ENCODE measurements around the gene RPS6KA5. TPM values are rescaled to one million over a fixed set of nuclear protein-coding genes. Genes with fewer than 3 reads are reported as not detected.
"Not testable (repeated sequence)": the region's sequence is repeated elsewhere in the genome, so short reads cannot be mapped to it uniquely, and the experiment has no call there.

The RPS6KA5 gene
- total and polyA plus RNA-seq, 7 experiments from 2014 or later, result 17.7 to 43.5 (median 34.1) TPM

- no peaks in the 10 kb centered on the region for H3K9me3 ChIP-seq (ENCODE audit: control insufficient read depth in 2 of 3, low read length in 3 of 3)
- no peak overlapping the region for H3K4me3 ChIP-seq (ENCODE audit: low read length)
- peaks cover 0 to 17% (median 6%) of the 10 kb centered on the region in 7 donors for H3K4me1 Mint-ChIP-seq
- H3K27ac ChIP-seq (ENCODE audit: low read depth, low read length), result no peak overlapping the region
- DNase-seq (no peak), ATAC-seq (no peak)
- intact Hi-C loops (cut with micrococcal nuclease), result no loop called here
- H3K27me3 ChIP-seq (ENCODE audit: control insufficient read depth in 2 of 2, insufficient read depth in 2 of 2, low read length in 2 of 2), result no peaks in the 10 kb centered on the region
- ChIA-PET POLR2A (interaction anchor here (0.7 kb wide), 1 partner anchor 305 kb away, joined by 3 read pairs; no protein-coding TSS in a partner anchor), CTCF (interaction anchor here (1.5 kb wide), 1 partner anchor 60 kb away, joined by 3 read pairs; no protein-coding TSS in a partner anchor)
- no peaks in the 10 kb centered on the region for H3K4me1 ChIP-seq (ENCODE audit: control insufficient read depth in 2 of 2, insufficient read depth in 2 of 2, low read length in 2 of 2)
- peaks cover 0 to 5% (median 0%) of the 10 kb centered on the region in 3 experiments for H3K36me3 ChIP-seq (ENCODE audit: control insufficient read depth in 2 of 3, insufficient read depth in 3 of 3, low read length in 3 of 3)
- peaks cover 0 to 10% (median 1%) of the 10 kb centered on the region in 11 donors for H3K9me3 Mint-ChIP-seq
- peaks cover 14 to 63% (median 53%) of the 10 kb centered on the region in 5 donors for H3K36me3 Mint-ChIP-seq
- no peaks in the 10 kb centered on the region for H3K27me3 Mint-ChIP-seq
- no peak overlapping the region for H3K27ac Mint-ChIP-seq
- H3K4me3 Mint-ChIP-seq, result no peak overlapping the region
Measured at GRCh38 chr14:90962505-90963109, 97.8 kb downstream of the RPS6KA5 start.

- Mint-ChIP-seq H3K9me3 (peaks cover 6 to 17% (median 13%) of the 10 kb centered on the region in 11 donors), H3K4me1 (peaks cover 0 to 14% (median 4%) of the 10 kb centered on the region in 7 donors), H3K27me3 (no peaks in the 10 kb centered on the region), H3K4me3 (no peak overlapping the region), H3K27ac (no peak overlapping the region), H3K36me3 (peaks cover 12 to 72% (median 60%) of the 10 kb centered on the region in 5 donors)
- Histone ChIP-seq H3K4me1 (ENCODE audit: control insufficient read depth in 2 of 2, insufficient read depth in 2 of 2, low read length in 2 of 2) (no peaks in the 10 kb centered on the region), H3K27ac (ENCODE audit: low read depth, low read length) (no peak overlapping the region), H3K9me3 (ENCODE audit: control insufficient read depth in 2 of 3, low read length in 3 of 3) (peaks cover 0 to 4% (median 3%) of the 10 kb centered on the region in 3 experiments), H3K36me3 (ENCODE audit: control insufficient read depth in 2 of 3, insufficient read depth in 3 of 3, low read length in 3 of 3) (peaks cover 0 to 5% (median 0%) of the 10 kb centered on the region in 3 experiments), H3K27me3 (ENCODE audit: control insufficient read depth in 2 of 2, insufficient read depth in 2 of 2, low read length in 2 of 2) (no peaks in the 10 kb centered on the region), H3K4me3 (ENCODE audit: low read length) (no peak overlapping the region)
- ChIA-PET CTCF (no interaction called here), POLR2A (no interaction called here)
- no peak for DNase-seq
- intact Hi-C loops (cut with micrococcal nuclease), result no loop called here
- no peak for ATAC-seq
Measured at GRCh38 chr14:90960818-90961217, 99.6 kb downstream of the RPS6KA5 start.

- H3K36me3 ChIP-seq (ENCODE audit: control insufficient read depth in 2 of 3, insufficient read depth in 3 of 3, low read length in 3 of 3), result peaks cover 0 to 7% (median 0%) of the 10 kb centered on the region in 3 experiments
- peaks cover 0 to 7% (median 0%) of the 10 kb centered on the region in 7 donors for H3K4me1 Mint-ChIP-seq
- H3K27ac ChIP-seq (ENCODE audit: low read depth, low read length), result no peak overlapping the region
- H3K4me3 Mint-ChIP-seq, result no peak overlapping the region
- no peak overlapping the region for H3K4me3 ChIP-seq (ENCODE audit: low read length)
- no peaks in the 10 kb centered on the region for H3K27me3 ChIP-seq (ENCODE audit: control insufficient read depth in 2 of 2, insufficient read depth in 2 of 2, low read length in 2 of 2)
- ChIA-PET CTCF (no interaction called here), POLR2A (interaction anchor here (0.9 to 1.0 kb wide), 3 partner anchors 11 to 104 kb away, joined by 3 to 4 read pairs (median 4); no protein-coding TSS in a partner anchor)
- H3K4me1 ChIP-seq (ENCODE audit: control insufficient read depth in 2 of 2, insufficient read depth in 2 of 2, low read length in 2 of 2), result no peaks in the 10 kb centered on the region
- peaks cover 6 to 32% (median 24%) of the 10 kb centered on the region in 11 donors for H3K9me3 Mint-ChIP-seq
- no peak for DNase-seq
- H3K36me3 Mint-ChIP-seq, result peaks cover 8 to 75% (median 63%) of the 10 kb centered on the region in 5 donors
- H3K27ac Mint-ChIP-seq, result peak overlapping the region in 1 of 9 donors; percentile 8
- peaks cover 2 to 4% (median 3%) of the 10 kb centered on the region in 3 experiments for H3K9me3 ChIP-seq (ENCODE audit: control insufficient read depth in 2 of 3, low read length in 3 of 3)
- intact Hi-C loops (cut with micrococcal nuclease), result no loop called here
- ATAC-seq, result no peak
- H3K27me3 Mint-ChIP-seq, result no peaks in the 10 kb centered on the region
Measured at GRCh38 chr14:90959344-90959743, 101.1 kb downstream of the RPS6KA5 start.

- Mint-ChIP-seq H3K36me3 (peaks cover 13 to 83% (median 74%) of the 10 kb centered on the region in 5 donors), H3K9me3 (peaks cover 11 to 51% (median 31%) of the 10 kb centered on the region in 11 donors)
- intact Hi-C loops (cut with micrococcal nuclease), result no loop called here
Measured at GRCh38 chr14:90956273-90956672, 104.2 kb downstream of the RPS6KA5 start.

GRCh38 chr14:90953643-90954042 lies 106.8 kb downstream of the RPS6KA5 start:
- intact Hi-C loops (cut with micrococcal nuclease); H3K4me1 ChIP-seq (ENCODE audit: control insufficient read depth in 2 of 2, insufficient read depth in 2 of 2, low read length in 2 of 2); H3K27ac ChIP-seq (ENCODE audit: low read depth, low read length); H3K9me3 ChIP-seq (ENCODE audit: control insufficient read depth in 2 of 3, low read length in 3 of 3); H3K36me3 ChIP-seq (ENCODE audit: control insufficient read depth in 2 of 3, insufficient read depth in 3 of 3, low read length in 3 of 3); ATAC-seq; H3K4me1 Mint-ChIP-seq; H3K4me3 ChIP-seq (ENCODE audit: low read length); H3K27me3 ChIP-seq (ENCODE audit: control insufficient read depth in 2 of 2, insufficient read depth in 2 of 2, low read length in 2 of 2); POLR2A ChIA-PET; DNase-seq; H3K4me3 Mint-ChIP-seq; H3K27me3 Mint-ChIP-seq; H3K27ac Mint-ChIP-seq: not testable (repeated sequence)
- Mint-ChIP-seq H3K9me3 (peaks cover 4 to 51% (median 24%) of the 10 kb centered on the region in 11 donors), H3K36me3 (peaks cover 5 to 73% (median 60%) of the 10 kb centered on the region in 5 donors)
- CTCF ChIA-PET, result interaction anchor here (0.7 kb wide), 1 partner anchor 331 kb away, joined by 4 read pairs; no protein-coding TSS in a partner anchor

More at GRCh38 chr14:90956273-90956672, 104.2 kb downstream of the RPS6KA5 start:
- CTCF ChIA-PET, result no interaction called here
- Histone ChIP-seq H3K36me3 (ENCODE audit: control insufficient read depth in 2 of 3, insufficient read depth in 3 of 3, low read length in 3 of 3) (peaks cover 0 to 9% (median 0%) of the 10 kb centered on the region in 3 experiments), H3K4me1 (ENCODE audit: control insufficient read depth in 2 of 2, insufficient read depth in 2 of 2, low read length in 2 of 2) (no peaks in the 10 kb centered on the region), H3K9me3 (ENCODE audit: control insufficient read depth in 2 of 3, low read length in 3 of 3) (peaks cover 3 to 7% (median 4%) of the 10 kb centered on the region in 3 experiments), H3K27ac (ENCODE audit: low read depth, low read length) (no peak overlapping the region), H3K27me3 (ENCODE audit: control insufficient read depth in 2 of 2, insufficient read depth in 2 of 2, low read length in 2 of 2) (no peaks in the 10 kb centered on the region), H3K4me3 (ENCODE audit: low read length) (no peak overlapping the region)
- no peak for DNase-seq
- Mint-ChIP-seq H3K4me1 (peaks cover 0 to 10% (median 0%) of the 10 kb centered on the region in 7 donors), H3K27ac (no peak overlapping the region), H3K4me3 (no peak overlapping the region), H3K27me3 (no peaks in the 10 kb centered on the region)
- POLR2A ChIA-PET, result no interaction called here
- ATAC-seq, result no peak

- Mint-ChIP-seq H3K27ac (no peak overlapping the region), H3K4me3 (no peak overlapping the region)
- ATAC-seq, result no peak
Measured at GRCh38 chr14:90943367-90943766, 117.1 kb downstream of the RPS6KA5 start.

More at GRCh38 chr14:90943367-90943766, 117.1 kb downstream of the RPS6KA5 start:
- no peak for DNase-seq
- intact Hi-C loops (cut with micrococcal nuclease), result no loop called here
- Histone ChIP-seq H3K4me1 (ENCODE audit: control insufficient read depth in 2 of 2, insufficient read depth in 2 of 2, low read length in 2 of 2) (no peaks in the 10 kb centered on the region), H3K4me3 (ENCODE audit: low read length) (no peak overlapping the region), H3K27me3 (ENCODE audit: control insufficient read depth in 2 of 2, insufficient read depth in 2 of 2, low read length in 2 of 2) (no peaks in the 10 kb centered on the region), H3K27ac (ENCODE audit: low read depth, low read length) (no peak overlapping the region), H3K36me3 (ENCODE audit: control insufficient read depth in 2 of 3, insufficient read depth in 3 of 3, low read length in 3 of 3) (peaks cover 0 to 45% (median 5%) of the 10 kb centered on the region in 3 experiments), H3K9me3 (ENCODE audit: control insufficient read depth in 2 of 3, low read length in 3 of 3) (peaks cover 0 to 12% (median 6%) of the 10 kb centered on the region in 3 experiments)
- Mint-ChIP-seq H3K4me1 (peaks cover 0 to 12% (median 2%) of the 10 kb centered on the region in 7 donors), H3K27me3 (no peaks in the 10 kb centered on the region), H3K36me3 (peaks cover 25 to 73% (median 67%) of the 10 kb centered on the region in 5 donors), H3K9me3 (peaks cover 0 to 33% (median 20%) of the 10 kb centered on the region in 11 donors)
- POLR2A ChIA-PET, result no interaction called here
- CTCF ChIA-PET, result interaction anchor here (0.6 kb wide), 1 partner anchor 1063 kb away, joined by 5 read pairs; no protein-coding TSS in a partner anchor

Data from naive thymus-derived CD4-positive, alpha-beta T cell (primary cell).